ENCODE measurements around the gene SCUBE1.
A peak's percentile ranks its signal among the peaks of the same experiment; 100 is the strongest.

The SCUBE1 gene

DNA sequence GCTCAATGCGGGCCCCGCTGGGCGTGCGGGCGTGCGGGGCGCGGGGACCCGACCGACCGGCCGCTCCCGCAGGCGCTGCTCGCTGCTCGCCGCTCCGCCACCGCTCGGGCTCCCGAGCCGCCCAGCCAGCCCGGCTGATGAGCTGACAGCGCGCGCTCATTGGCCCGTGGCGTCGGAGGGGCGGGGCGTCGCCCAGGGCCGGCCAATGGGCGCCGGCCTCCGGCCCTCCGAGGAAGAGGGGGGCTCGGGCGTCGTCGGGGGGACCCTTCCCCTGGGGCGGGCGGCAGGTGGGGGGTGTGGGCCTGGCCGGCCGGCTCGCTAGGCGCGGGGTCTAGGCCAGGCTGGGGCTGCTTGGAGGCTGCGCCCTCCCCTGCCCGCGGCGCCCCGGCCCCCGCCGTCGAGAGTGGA lies at the start of gene SCUBE1:
SCUBE1 (minus strand) TSS at position 111 of the 408 bp plus-strand sequence. CDS start 111 bp downstream, outside the sequence.
- DNase-seq = no peak

DNA sequence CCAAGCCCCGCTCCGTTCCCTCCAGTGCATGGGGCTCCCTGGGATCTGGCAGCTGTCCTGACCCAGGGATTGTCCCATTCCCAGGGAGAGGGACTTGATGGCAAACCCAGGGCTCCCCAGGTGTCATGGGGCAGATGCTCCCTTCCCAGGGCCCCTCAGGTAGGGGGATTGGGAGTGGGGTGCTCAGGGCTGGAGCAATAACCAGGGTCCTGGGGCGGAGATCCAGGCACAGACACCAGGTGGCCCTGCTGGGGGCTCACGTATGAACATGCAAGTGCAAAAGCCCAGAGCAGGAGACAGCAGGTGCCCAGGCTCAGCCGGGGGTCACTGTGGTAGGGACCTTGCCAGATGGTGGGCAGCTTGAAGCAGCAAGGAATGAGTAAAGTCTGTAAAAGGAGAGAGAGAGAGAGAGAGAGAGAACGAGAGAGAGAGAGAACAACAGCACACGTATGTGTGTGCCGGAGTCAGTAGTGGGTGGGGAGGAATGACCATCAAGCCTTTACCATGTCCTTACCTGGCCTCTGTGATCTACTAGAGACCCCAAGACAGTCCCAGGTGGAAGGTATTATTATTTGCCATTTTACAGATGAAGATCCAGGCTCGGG lies 49.3 kb upstream of the SCUBE1 start:
- no peak for DNase-seq

DNA sequence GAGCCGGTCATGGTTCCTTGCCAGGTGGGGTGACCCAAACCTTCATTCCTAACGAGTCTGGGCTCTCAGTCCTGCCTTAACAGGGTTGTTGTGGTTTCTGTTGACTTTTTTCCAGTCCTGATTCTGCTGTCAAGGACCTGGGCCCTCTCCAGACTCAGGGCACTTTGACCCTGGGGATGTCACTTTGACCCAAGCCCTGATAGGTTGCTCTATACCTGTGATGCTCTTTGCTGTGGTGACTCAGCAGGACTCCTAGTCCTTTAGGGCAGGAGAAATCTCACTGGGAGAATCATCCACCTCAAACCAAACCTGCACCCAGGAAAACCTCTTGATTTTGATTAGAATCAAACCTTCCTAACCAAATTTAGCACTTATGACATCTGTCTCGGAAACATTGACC lies 48.1 kb upstream of the SCUBE1 start:
- no peak for DNase-seq

DNA sequence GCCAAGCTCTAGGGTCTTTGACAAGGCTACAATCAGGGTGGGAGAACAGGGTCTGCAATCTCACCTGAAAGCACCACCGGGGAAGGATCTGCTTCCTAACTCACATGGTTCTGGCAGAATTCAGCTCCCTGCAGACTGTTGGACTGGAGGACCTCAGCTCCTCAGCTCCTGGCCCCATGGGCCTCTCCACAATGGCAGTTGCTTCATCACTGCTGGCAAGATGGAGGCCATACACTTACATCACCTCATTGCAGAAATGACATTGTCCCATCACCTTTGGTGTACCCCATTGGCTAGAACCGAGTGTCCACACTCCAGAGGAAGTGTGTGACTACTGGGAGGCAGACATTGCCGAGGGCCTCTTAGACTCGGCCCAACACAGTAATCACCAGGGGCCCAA lies 47.7 kb upstream of the SCUBE1 start:
- DNase-seq = no peak

DNA sequence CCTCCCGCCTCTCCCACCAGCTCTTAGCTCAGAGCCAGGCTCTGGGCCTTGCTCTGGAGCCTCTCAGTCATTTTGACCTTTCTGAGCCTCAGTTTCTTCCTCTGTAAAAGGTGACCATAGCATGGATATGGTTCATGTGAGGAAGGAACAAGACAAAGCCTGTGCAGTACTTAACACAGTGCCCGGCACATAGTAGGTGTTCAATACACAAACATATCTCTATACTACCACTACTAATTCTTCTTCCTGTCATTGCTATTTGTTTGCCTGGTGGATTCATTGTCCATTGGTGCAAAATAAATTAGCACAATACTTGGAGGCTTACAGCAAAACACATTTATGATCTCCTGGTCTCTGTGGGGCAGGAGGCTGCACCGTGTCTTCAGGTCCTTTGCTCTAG lies 47.0 kb upstream of the SCUBE1 start:
- DNase-seq = no peak

DNA sequence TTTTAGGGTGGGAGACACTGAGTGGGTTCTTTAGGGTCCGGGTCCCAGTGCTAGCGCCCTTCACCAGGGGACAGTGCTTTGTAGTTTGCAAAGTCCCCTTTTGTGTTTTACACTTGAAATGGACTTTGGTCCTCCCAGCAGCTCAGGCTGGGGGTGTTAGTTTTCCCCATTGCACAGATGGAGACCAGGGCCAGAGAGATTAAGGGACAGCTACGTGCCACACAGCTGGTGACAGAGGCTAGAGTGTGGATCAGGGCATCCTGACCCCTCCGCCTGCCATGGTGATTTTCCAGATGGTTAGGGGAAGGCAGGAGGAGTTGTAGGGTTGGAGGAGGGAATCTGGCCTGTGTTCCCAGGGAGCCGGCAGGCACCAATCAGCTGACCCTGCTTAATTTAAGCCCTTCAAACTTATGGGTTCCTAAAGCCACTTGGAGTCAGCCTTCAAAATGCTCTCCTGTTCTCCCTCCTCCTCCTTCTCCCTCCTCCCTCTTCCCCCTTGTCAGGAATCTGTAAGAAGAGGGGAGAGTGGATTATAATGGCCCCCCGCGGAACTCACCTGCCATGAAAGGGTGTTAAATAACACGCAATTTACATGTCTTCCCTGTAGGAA lies 46.2 kb upstream of the SCUBE1 start:
- DNase-seq = no peak

DNA sequence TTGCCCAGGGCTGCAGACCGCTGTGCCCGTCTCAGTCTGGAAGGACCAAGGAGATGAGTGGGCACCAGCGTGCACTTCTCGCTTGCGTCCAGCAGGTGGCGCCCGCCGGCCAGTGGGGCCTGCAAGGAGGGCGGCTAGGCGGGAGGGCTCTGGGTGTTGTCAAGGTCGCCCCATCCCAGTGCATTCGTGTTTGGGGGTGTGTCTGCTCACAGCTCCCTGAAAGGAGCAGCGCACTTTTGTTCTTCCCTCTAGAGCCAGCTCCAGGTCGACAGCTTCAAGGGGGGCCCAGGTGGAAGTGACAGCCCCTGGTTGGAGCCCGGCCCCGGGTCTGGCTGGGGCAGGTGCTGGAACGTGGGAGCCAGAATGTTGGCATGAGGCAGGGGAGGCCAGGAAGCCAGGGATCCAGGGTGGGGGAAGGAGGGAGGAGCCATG lies 45.3 kb upstream of the SCUBE1 start:
- DNase-seq = peak; percentile 45

DNA sequence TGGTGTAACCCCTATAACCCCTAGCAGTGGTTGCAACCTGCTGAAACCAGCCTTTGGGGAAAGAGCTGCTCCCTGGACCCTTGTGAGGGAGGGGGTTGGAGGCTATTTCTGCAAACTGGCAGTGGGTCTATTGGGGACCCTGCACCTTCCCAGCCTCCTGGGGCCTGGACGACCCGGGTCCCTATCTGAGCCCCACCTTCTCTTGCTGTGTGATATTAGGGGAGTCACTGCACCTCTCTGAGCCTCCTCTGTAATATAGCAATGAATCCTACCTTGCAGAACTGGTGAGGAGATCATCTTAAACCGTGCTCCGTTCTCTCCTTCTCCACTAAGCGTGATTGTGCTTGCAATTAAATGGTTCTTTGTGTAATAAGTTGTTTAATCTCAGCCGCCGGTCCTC lies 44.6 kb upstream of the SCUBE1 start:
- no peak for DNase-seq

DNA sequence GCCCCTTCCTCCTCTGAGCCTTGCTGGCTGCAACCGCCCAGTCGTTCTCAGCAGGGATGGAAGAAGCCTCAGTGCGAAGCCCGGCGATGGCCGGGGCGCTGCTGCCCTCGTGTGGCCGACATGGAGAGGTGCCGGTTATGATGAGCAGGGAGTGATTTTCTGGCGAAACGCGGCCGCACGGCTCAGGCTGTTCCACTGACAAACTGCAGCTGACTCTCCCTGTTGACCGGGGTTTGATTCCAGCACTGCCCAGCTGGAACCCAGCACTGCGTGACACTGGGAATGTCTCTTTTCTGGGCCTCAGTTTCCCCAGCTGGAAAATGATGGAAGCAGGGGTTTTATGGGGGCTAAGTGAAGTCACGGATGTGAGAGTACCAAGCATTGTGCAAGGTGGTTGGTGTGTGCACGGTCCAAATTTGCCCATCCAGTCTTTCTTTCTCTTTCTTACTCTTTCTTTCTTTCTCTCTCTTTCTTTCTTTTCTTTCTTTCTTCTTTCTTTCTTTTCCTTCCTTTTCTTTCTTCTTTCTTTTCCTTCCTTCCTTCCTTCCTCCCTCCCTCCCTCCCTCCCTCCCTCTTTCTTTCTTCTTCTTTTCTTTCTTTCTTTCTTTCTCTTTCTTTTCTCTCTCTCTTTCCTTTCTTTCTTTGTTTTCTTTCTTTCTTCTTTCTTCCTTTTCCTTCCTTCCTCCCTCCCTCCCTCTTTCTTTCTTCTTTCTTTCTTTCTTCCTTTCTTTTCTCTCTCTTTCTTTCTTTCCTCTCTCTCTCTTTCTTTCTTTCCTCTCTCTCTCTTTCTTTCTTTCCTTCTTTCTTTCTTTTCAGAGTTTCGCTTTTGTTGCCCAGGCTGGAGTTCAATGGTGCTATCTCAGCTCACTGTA lies 42.8 kb upstream of the SCUBE1 start:
- DNase-seq = peak; percentile 60

DNA sequence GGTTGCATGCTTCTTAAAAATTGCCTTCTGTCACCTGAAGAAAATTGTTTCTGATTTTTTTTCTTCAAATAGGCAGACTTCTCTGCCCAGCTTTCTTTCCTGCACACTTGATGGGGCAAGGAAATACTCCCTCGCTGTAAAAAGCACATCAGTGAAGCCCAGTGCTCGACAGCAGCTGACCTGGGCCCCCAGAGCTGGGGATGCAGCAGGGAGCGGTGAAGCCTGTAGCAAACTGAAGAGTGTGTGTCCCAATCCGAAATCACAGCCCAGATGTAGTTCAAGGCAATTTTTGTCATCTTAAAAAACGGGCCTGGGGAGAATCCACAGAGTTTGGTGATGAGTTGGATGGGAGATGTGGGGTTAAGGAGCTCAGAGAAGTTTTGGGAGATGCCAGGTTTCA lies 41.7 kb upstream of the SCUBE1 start:
- DNase-seq = no peak

DNA sequence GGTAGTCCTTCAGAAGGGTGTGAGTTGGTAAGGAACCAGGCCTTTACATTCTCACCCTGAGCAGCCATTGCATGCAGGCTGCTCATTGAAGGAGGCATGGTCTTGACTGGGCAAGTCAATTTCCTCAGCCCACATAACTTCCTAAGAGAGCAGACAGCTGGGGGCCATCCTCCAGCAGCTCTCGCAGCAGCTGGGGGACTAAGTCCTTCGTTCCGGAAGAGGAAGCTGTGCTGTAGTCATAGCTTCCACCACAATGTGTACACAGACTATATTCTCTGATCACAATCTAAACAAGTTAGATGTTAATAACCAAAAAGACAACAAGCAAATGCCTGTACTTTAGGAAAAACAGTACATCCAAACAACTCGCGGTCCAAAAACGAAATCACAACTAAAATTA lies 38.5 kb upstream of the SCUBE1 start:
- DNase-seq = no peak

DNA sequence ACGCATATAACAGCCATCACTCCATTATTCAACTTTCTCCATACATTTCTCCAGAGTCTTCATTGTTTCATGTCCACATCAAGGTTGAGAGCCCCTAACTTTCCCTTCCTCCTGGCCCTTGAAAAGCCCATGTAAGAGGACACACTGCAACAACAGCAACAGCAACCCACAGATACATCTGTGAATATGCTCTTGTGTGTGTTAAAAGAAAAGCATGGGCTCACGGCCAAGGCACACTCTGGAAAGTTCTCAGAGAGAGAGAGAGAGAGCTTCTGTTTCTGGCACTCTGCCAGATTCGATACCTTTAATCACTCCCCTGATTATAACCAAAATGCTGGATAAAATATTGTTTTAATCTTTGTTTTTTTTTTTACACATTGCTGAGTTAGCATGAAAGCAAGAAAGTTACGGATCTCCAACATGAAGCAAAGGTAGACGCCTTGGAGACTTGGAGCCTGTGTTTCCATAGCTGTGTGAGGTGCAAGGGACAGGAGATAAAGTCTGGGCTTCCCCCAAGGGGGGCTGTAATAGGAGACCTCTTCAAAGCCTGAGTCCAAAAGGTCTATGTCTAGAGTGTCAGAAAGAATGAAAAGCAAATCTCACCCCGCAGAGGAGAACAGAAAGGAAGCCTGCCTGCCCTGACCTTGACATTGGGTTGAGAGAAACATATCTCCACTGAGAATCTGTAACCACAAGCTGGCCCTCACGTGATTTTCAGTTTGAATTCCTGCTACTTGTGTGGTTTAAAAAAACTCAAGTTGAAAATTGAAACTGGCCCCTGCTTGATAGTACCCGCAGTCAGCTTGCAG lies 34.9 kb upstream of the SCUBE1 start:
- DNase-seq = peak; percentile 29

DNA sequence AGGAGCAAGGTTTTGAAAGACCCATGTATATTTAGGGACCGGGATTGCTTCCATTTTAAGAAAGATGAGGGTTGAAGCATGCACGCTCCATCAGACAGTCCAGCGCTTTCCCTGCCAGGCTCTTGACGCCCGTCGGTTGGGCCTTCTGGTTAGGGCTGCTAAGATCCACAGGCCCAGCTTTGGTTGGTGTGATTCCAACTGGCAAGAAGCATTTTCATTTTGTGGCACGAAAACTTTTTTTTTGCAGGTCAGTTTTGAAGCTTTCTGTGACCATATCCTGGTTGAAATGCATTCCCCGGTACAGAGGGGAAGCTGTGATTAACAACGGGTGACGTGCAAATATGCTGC lies 34.4 kb upstream of the SCUBE1 start:
- peak; percentile 41 for DNase-seq

DNA sequence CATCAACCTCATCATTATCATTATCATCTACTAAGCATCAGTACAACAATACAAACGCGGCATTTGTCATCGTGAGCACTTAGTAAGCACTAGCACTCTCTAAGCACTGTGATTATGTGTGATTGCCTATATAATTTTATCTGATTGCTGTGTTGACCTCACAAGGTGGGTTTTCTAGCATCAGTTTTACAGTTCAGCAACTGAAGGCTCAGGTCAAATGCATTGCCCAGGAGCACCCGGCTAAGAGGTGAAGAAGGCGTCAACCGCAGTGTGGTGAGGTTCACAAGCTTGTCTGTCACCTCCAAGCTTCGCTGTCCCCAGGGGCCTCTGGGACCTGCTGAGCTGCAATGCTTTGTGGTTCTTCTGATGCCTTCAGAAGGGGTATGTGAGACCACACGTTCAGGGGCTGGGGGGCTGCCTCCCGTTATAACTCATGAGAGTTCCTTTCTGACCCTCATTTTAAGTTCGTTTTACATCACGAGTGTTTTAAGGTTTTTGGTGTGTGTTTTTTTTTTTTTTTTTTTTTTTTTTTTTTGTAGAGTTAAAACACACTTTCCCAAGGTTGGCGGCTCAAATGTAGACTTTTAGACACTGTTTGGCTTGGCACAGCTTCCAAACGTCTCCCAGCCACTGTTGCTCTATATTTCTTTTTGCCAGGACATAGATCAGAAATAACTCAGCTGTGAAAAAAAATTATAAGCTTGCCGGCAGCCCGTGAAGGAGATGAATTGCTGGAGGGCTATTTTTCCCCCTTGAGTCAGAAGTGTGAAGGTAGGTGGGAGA lies 33.8 kb upstream of the SCUBE1 start:
- peak; percentile 11 for DNase-seq

DNA sequence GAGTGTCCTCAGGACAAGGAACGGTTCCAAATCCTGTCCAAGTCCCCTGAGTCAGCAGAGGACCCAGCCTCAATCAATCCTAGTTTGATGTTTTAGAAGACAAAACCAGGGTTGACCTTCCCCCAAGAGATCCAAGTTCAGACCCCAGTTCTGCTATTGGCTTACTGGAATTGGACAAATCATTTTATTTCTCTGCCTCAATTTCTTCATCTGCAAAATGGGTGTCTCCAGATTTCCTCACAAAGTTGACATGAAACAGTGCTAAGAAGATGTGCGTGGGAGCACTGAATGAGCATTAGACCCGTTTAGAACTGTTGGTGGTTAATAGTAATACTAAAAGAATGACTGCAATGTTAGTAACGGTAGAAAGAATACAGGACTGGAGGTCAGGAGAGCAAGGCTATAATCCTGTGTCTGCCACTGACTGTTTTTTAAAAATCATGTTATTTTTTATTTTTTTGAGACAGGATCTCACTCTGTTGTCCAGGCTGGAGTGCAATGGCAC lies 32.8 kb upstream of the SCUBE1 start:
- peak; percentile 25 for DNase-seq

DNA sequence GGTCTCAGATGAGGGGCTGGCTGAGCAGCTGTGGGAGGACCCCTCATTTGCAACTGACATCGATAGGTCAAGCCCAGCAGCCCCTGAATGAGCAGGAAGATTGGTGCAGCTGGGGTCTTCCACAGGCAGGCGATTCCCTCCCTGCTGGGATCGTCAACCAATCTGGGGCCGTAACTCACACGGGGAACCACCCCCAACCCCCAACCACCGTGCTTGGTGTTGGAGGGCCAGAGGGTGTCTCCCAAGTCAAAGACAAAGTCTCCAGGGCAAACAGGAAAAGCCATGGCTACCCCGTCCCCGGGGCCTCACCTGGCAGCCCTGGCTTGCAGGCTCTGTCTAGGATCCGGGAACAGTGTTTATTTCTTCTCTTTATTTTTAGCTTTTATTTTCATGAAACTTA lies 26.9 kb upstream of the SCUBE1 start:
- no peak for DNase-seq

DNA sequence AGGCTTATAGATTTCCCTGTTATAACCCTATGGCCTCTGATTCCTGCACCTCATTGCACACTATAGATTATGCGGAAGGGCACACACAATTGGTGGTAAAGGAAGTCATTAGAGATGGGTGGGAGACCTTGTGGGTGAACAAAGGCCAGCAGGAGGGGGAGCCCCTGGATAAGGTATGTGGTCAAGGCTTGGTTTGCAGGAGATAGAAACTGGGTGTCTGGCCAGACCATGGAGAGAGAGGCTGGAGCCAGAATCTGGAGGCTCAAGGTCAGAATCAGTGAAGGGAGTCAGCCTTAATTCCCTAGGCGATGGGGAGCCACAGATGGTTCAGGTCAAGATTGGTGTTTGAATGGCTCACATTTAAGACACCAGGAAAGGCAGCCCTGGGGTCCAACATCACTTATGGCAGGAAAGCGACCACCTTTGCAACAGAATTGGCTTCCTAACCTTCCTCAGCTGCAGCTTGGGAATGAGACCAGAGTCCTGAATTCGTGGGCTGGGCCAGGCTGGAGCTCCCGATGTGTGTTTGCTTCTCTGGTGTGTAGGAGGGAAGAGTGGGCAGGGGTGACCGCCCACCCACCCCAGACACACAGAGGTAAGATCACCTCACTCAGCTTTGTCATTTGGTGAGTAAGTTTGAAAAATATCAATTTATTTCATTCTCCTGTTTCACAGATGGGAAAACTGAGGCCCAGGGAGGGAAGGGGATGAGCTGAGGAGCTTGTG lies 22.7 kb upstream of the SCUBE1 start:
- DNase-seq = no peak

DNA sequence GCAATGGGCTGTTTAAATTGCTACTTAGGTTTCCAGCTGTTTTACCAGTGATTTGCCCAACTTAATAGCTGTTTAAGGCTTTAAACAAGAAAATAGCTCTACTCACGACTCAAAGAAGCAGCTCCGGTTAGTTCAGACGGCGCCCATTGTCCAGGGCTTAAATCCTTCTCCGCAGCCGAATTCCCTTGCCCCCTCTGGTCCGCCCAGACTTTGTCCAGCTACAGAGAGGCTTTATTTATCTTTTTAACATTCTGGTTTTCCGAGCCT lies 20.9 kb upstream of the SCUBE1 start:
- no peak for DNase-seq

DNA sequence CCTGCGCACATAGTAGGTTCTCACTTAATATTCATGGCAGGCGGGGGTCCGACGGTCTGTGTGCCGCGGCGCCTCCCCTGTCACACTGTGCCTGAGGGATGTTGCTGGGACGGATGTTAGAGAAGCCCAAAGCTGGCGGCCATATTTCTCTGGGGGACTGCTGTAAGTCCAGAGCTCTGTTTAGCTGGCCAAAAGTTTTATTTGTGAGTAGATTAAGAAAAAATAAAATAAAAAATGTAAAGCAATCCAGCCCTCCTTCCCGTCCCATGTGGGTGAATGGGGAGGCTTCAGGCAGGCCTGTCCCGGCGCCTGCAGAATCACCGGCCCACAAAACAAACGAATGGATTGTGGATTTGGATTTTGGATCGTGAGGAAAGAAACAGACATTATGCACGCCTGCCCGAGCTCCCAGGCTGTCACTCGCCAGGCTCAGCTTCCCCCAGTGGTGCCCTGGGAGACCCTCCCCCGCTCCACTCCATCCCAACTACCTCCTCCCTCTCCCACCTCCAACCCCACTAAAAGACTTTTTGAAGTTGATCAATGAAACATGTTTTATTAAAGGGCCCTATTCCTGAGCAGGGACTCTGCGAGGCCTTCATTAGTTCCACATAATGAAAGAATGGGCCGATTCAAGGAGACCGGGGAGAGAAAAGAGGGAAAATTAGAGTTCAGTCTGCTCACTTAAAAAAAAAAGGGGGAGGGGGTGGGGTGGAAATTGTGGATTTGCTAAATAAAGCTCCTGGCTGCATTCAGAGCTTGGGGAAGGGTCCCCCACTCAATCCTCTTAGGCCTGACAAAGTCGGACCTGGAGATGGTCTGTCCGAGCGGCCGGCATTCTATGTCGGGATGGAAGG lies 20.4 kb upstream of the SCUBE1 start:
- DNase-seq = no peak

DNA sequence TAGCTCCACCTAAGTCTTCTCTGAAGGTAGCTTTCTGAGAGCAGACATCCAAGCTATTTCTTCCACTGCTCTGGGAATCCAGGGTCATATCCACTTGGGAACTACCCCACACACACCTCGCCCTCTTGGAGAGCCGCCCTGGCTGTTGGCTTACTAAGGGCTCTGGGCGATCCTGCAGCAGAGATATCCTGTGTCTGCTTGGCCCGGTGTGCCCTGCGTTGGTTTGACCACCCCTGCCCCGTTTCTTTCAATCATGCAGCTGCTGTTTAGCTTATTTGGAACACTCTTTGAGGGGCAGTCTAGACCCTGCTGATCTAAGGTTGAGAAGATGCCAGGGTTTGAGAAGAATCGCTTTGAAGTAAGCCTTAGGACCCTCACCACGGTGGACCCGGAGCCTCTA lies 17.4 kb upstream of the SCUBE1 start:
- DNase-seq = no peak

DNA sequence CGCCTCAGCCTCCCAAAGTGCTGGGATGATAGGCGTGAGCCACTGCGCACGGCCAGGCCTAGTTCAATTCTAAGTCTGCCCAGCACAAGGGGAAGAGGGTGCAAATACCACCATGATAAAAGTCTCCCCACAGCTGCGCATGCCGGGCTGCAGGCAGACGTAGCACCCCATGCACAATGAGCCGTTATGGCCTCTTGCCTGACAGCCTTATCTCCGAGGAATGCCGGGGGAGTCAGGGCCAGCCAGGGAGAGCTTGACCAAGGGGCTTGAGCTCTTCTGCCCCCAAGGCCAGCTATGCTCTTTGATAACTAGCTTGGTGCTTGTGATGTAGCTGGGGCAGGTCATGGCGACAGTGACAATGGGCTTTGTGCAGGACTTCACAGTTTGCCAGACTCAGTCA lies 13.7 kb upstream of the SCUBE1 start:
- DNase-seq = no peak
